H1 (cell line): Measurements from ENCODE around the gene DYTN. TPM values are rescaled to one million over a fixed set of nuclear protein-coding genes. Genes with fewer than 3 reads are reported as not detected.

Experiments used
- CTCF ChIA-PET: fragments of 300-600 bp; sonication (Branson Sonifier 250); formaldehyde crosslinking; loops from one replicate; lab custom pipeline; 2021; ENCODE audit not compliant: partially characterized antibody; lab: Charles Lee
- POLR2A ChIA-PET: fragments of 300-600 bp; sonication (Branson Sonifier 250); formaldehyde crosslinking; loops from one replicate; lab custom pipeline; 2021; ENCODE audit warnings: inconsistent platforms; ENCODE audit not compliant: partially characterized antibody; lab: Charles Lee
- DNase-seq, 2 experiments: peaks; one replicate each; pipeline versions ENCODE4 v3.0.0 to v3.0.0-alpha.2; 2010 to 2022; ENCODE audit warnings: low spot score in 2 of 2, low read depth in 1 of 2, mixed read lengths in 1 of 2
- FAIRE-seq: peaks from 2 replicates; lab custom pipeline; 2011; peaks lifted over from hg19 to GRCh38; lab: Jason Lieb, UNC
- H2AFZ ChIP-seq: 2 replicates; pipeline ENCODE4 v1.8.1; 2012; ENCODE audit warnings: low read length, inconsistent platforms
- H2AK5ac ChIP-seq: 2 replicates; pipeline ENCODE4 v1.6.1; 2013; ENCODE audit warnings: low read depth, low read length
- H2BK120ac ChIP-seq: replicated peaks from 2 replicates; pipeline ENCODE3; 2013; ENCODE audit warnings: low read depth, low read length, inconsistent platforms
- H2BK12ac ChIP-seq: 2 replicates; pipeline ENCODE4 v1.6.1; 2013; ENCODE audit warnings: low read depth, low read length
- H2BK15ac ChIP-seq: 2 replicates; pipeline ENCODE4 v1.6.1; 2013; ENCODE audit warnings: low read length
- H2BK20ac ChIP-seq: 2 replicates; pipeline ENCODE4 v1.6.1; 2013; ENCODE audit warnings: low read length
- H2BK5ac ChIP-seq: 2 replicates; pipeline ENCODE4 v1.6.1; 2013; ENCODE audit warnings: low read depth, low read length
- H3K14ac ChIP-seq: 2 replicates; pipeline ENCODE4 v1.6.1; 2013; ENCODE audit warnings: inconsistent platforms; ENCODE audit not compliant: insufficient read length
- H3K18ac ChIP-seq: 2 replicates; pipeline ENCODE4 v1.6.1; 2013; ENCODE audit warnings: low read length; ENCODE audit errors: extremely low read depth
- H3K23ac ChIP-seq: 2 replicates; pipeline ENCODE4 v1.6.1; 2013; ENCODE audit warnings: inconsistent platforms; ENCODE audit not compliant: insufficient read length
- H3K23me2 ChIP-seq: 2 replicates; pipeline ENCODE4 v1.6.1; 2013; ENCODE audit warnings: low read depth, low read length
- H3K27ac ChIP-seq: 2 replicates; pipeline ENCODE4 v1.6.1; 2011; ENCODE audit warnings: low read depth, low read length, inconsistent platforms
- H3K27me3 ChIP-seq, 4 experiments: replicated peaks in 1 of 4; 1 replicate in 1 of 4; 2 replicates in 3 of 4; pipeline versions ENCODE4 v1.6.1 to v1.8.1; 2011 to 2013; ENCODE audit warnings: low read length in 3 of 4, mild to moderate bottlenecking in 3 of 4, inconsistent platforms in 2 of 4, mixed read lengths in 2 of 4, moderate library complexity in 1 of 4; ENCODE audit not compliant: control insufficient read depth in 3 of 4, insufficient read depth in 3 of 4; ENCODE audit errors: extremely low read depth in 1 of 4
- H3K36me3 ChIP-seq, 4 experiments: 2 replicates each; pipeline versions ENCODE4 v1.6.1 to v1.8.1; 2011 to 2013; ENCODE audit warnings: mild to moderate bottlenecking in 4 of 4, low read length in 3 of 4, moderate library complexity in 2 of 4, control low read depth in 1 of 4, inconsistent platforms in 1 of 4; ENCODE audit not compliant: insufficient read depth in 4 of 4, control insufficient read depth in 2 of 4
- H3K4ac ChIP-seq: replicated peaks from 2 replicates; pipeline ENCODE3; 2013; ENCODE audit warnings: low read length, low read depth, mixed read lengths, inconsistent platforms; ENCODE audit not compliant: insufficient read length
- H3K4me1 ChIP-seq, 4 experiments: replicated peaks in 1 of 4; 1 replicate in 1 of 4; 2 replicates in 3 of 4; pipeline versions ENCODE4 v1.6.1 to v1.8.1; 2011 to 2013; ENCODE audit warnings: low read length in 3 of 4, inconsistent platforms in 2 of 4, mixed read lengths in 1 of 4; ENCODE audit not compliant: insufficient read depth in 4 of 4, control insufficient read depth in 3 of 4
- H3K4me2 ChIP-seq, 2 experiments: 2 replicates each; pipeline versions ENCODE4 v1.6.1 to v1.8.1; 2011 to 2013; ENCODE audit warnings: low read depth in 2 of 2, low read length in 2 of 2, control low read depth in 1 of 2, inconsistent platforms in 1 of 2, mild to moderate bottlenecking in 1 of 2; ENCODE audit not compliant: insufficient read depth in 1 of 2
- H3K4me3 ChIP-seq, 4 experiments: fragments of 200-600, 300-600 bp in 1 of 4; sonication (generic), shearing (Covaris generic), sonication (Bioruptor Twin) in 1 of 4; 2 replicates each; pipeline versions ENCODE4 v1.5.1 to v1.8.1; 2011 to 2016; ENCODE audit warnings: low read length in 4 of 4, low read depth in 3 of 4, control low read depth in 2 of 4, inconsistent platforms in 2 of 4, mild to moderate bottlenecking in 2 of 4, mixed read lengths in 1 of 4, moderate library complexity in 1 of 4; ENCODE audit not compliant: insufficient read depth in 2 of 4; ENCODE audit errors: extremely low read depth in 1 of 4
- H3K56ac ChIP-seq: replicated peaks from 2 replicates; pipeline ENCODE3; 2013; ENCODE audit warnings: low read depth, mild to moderate bottlenecking, mixed read lengths, low read length, inconsistent platforms; ENCODE audit not compliant: insufficient read length
- H3K79me1 ChIP-seq: 2 replicates; pipeline ENCODE4 v1.6.1; 2013; ENCODE audit warnings: low read depth, low read length, control low read depth
- H3K79me2 ChIP-seq, 2 experiments: 2 replicates each; pipeline versions ENCODE4 v1.6.1 to v1.8.1; 2012 to 2013; ENCODE audit warnings: low read length in 2 of 2, mild to moderate bottlenecking in 2 of 2, inconsistent platforms in 1 of 2; ENCODE audit not compliant: insufficient read depth in 2 of 2, control insufficient read depth in 1 of 2
- H3K9ac ChIP-seq, 4 experiments: replicated peaks in 1 of 4; 1 replicate in 1 of 4; 2 replicates in 3 of 4; pipeline versions ENCODE4 v1.6.1 to v1.8.1; 2011 to 2013; ENCODE audit warnings: low read depth in 3 of 4, low read length in 3 of 4, control low read depth in 2 of 4, mild to moderate bottlenecking in 2 of 4, moderate library complexity in 2 of 4, inconsistent platforms in 1 of 4; ENCODE audit errors: extremely low read depth in 1 of 4
- H3K9me3 ChIP-seq, 2 experiments: 2 replicates each; pipeline versions ENCODE4 v1.6.1 to v1.8.1; 2012 to 2013; ENCODE audit warnings: mild to moderate bottlenecking in 2 of 2, moderate library complexity in 2 of 2, control low read depth in 1 of 2, inconsistent platforms in 1 of 2, low read depth in 1 of 2, low read length in 1 of 2, mixed read lengths in 1 of 2; ENCODE audit not compliant: insufficient read depth in 2 of 2
- H4K20me1 ChIP-seq, 2 experiments: replicated peaks in 1 of 2; 2 replicates each; pipeline versions ENCODE3 to v1.8.1; 2011 to 2013; ENCODE audit warnings: inconsistent platforms in 2 of 2, low read length in 2 of 2, mild to moderate bottlenecking in 1 of 2; ENCODE audit not compliant: insufficient read depth in 2 of 2, control insufficient read depth in 1 of 2
- H4K5ac ChIP-seq: 2 replicates; pipeline ENCODE4 v1.6.1; 2013; ENCODE audit warnings: low read length, low read depth, mixed read lengths, inconsistent platforms; ENCODE audit not compliant: insufficient read length
- H4K8ac ChIP-seq: 2 replicates; pipeline ENCODE4 v1.8.0; 2013; ENCODE audit warnings: mild to moderate bottlenecking, moderate library complexity, low read length, inconsistent platforms; ENCODE audit not compliant: insufficient read depth; ENCODE audit errors: extremely low read depth
- H4K91ac ChIP-seq: replicated peaks from 2 replicates; pipeline ENCODE3; 2013; ENCODE audit warnings: low read length, mixed read lengths, inconsistent platforms; ENCODE audit not compliant: insufficient read length
- JUND ChIP-seq: IDR thresholded peaks from 2 replicates; pipeline ENCODE4 v1.6.1; 2011; ENCODE audit warnings: mild to moderate bottlenecking, improper control_type of control experiment, low read length
- SRF ChIP-seq: IDR thresholded peaks from 2 replicates; pipeline ENCODE4 v1.6.1; 2011; ENCODE audit warnings: mild to moderate bottlenecking, low read depth, low read length, moderate library complexity
- WGBS, 2 experiments: shearing (Covaris generic) in 1 of 2; methylation state at CpG; one replicate each; pipeline versions ENCODE4 v1.1.6 to v1.1.7; 2013 to 2015; ENCODE audit warnings: low lambda C conversion rate in 2 of 2, mixed read lengths in 2 of 2, inconsistent platforms in 1 of 2, low coverage in 1 of 2, missing lambda C conversion rate in 1 of 2; ENCODE audit not compliant: insufficient replicate concordance in 2 of 2, insufficient coverage in 1 of 2, insufficient read length in 1 of 2; ENCODE audit errors: extremely low coverage in 1 of 2, missing lambda C conversion rate in 1 of 2; 5-methylcytosine and 5-hydroxymethylcytosine counted together
- polyA plus RNA-seq, 7 experiments: library from polyadenylated mRNA; depleted of rRNA in 3 of 7; stranded (reverse) in 5 of 7; unstranded in 2 of 7; fragments of >200 nt in 5 of 7; fragments of 200-250 nt in 2 of 7; gene quantifications; 1 replicate in 5 of 7; 2 replicates in 1 of 7; 4 replicates in 1 of 7; pipeline versions ENCODE4 v1.2.1 to v1.2.3, GENCODE V29; 2011 to 2013; ENCODE audit warnings: missing spikeins in 2 of 7, mixed read lengths in 2 of 7
- total RNA-seq: library from RNA; stranded (reverse); fragmentation: NEBNext Ultra II Directional; extraction: Animal tissue kit (Norgen Biotek cat#: 25700); gene quantifications from 2 replicates; pipeline ENCODE4 v1.2.1, GENCODE V29; 2021
- TF ChIP-seq, protein P1 (sequence below): IDR thresholded peaks from 2 replicates; pipeline ENCODE4 v1.6.1; 2012; ENCODE audit warnings: inconsistent platforms

The DYTN gene
- total and polyA plus RNA-seq, 2 of the 8 experiments (the other 6 are each of a cell fraction or from before 2014, with no cell fraction given) = not detected

GRCh38 chr2:206610451-206610850, 107.7 kb downstream of the DYTN start:
- Histone ChIP-seq H2BK120ac (no peak overlapping the region), H2BK15ac (no peak overlapping the region), H3K4me2 (no peak overlapping the region), H2AFZ (no peak overlapping the region), H3K4me1 (no peaks in the 10 kb centered on the region), H2BK12ac (no peak overlapping the region), H3K56ac (no peak overlapping the region), H4K5ac (no peak overlapping the region), H3K23me2 (no peaks in the 10 kb centered on the region), H4K20me1 (no peaks in the 10 kb centered on the region), H2BK20ac (no peak overlapping the region), H3K9me3 (no peaks in the 10 kb centered on the region), H3K9ac (no peak overlapping the region), H3K79me2 (no peaks in the 10 kb centered on the region), H3K27me3 (no peaks in the 10 kb centered on the region; a peak in 1 of 7 replicates), H3K14ac (no peak overlapping the region), H4K91ac (no peak overlapping the region), H3K18ac (no peak overlapping the region), H3K79me1 (no peaks in the 10 kb centered on the region), H3K4ac (no peak overlapping the region), H3K23ac (no peak overlapping the region), H2AK5ac (no peak overlapping the region), H3K27ac (no peak overlapping the region), H3K4me3 (no peak overlapping the region), H3K36me3 (no peaks in the 10 kb centered on the region), H2BK5ac (no peak overlapping the region), H4K8ac (no peak overlapping the region)
- POLR2A ChIA-PET = no interaction called here
- CTCF ChIA-PET = interaction anchor here (1.2 to 1.4 kb wide), 3 partner anchors 15 to 55 kb away, joined by 3 to 5 read pairs (median 5); no protein-coding TSS in a partner anchor
- DNase-seq (no peak), FAIRE-seq (no peak)
- 82% methylated on average over 1 of the region's 1 CpG; no CpG with 5 or more reads in 1 of the 2 experiments for WGBS, 2 experiments
- TF ChIP-seq JUND (no peak), SRF (no peak)
- TF ChIP-seq, protein P1, sequence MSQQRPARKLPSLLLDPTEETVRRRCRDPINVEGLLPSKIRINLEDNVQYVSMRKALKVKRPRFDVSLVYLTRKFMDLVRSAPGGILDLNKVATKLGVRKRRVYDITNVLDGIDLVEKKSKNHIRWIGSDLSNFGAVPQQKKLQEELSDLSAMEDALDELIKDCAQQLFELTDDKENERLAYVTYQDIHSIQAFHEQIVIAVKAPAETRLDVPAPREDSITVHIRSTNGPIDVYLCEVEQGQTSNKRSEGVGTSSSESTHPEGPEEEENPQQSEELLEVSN = no peak
